Measurements from ENCODE around the gene MTHFSD.

The MTHFSD gene

GRCh38 chr16:86553356-86553755 lies 1.7 kb downstream of the MTHFSD start:
- H3K9me3 ChIP-seq (ENCODE audit: severe bottlenecking) = no peaks in the 10 kb centered on the region
- TF ChIP-seq CTCF (IDR thresholded peaks at IDR 0.05; ENCODE audit: low read depth, low read length) = no peak
- H3K27me3 ChIP-seq (ENCODE audit: insufficient read depth, low read depth, severe bottlenecking) = no peaks in the 10 kb centered on the region
- H3K4me3 ChIP-seq (ENCODE audit: low read depth, low read length) = no peak overlapping the region
- no peak overlapping the region for H3K27ac ChIP-seq
- no peak for DNase-seq
- no peaks in the 10 kb centered on the region for H3K36me3 ChIP-seq

- DNase-seq = no peak
- no peaks in the 10 kb centered on the region for H3K36me3 ChIP-seq
- no peak for TF ChIP-seq CTCF (IDR thresholded peaks at IDR 0.05; ENCODE audit: low read depth, low read length)
- H3K27me3 ChIP-seq (ENCODE audit: insufficient read depth, low read depth, severe bottlenecking) = no peaks in the 10 kb centered on the region
- H3K4me3 ChIP-seq (ENCODE audit: low read depth, low read length) = no peak overlapping the region
- no peak overlapping the region for H3K27ac ChIP-seq
- no peaks in the 10 kb centered on the region for H3K9me3 ChIP-seq (ENCODE audit: severe bottlenecking)
Measured at GRCh38 chr16:86550281-86550680, 4.8 kb downstream of the MTHFSD start.

- H3K36me3 ChIP-seq = no peaks in the 10 kb centered on the region
- no peak overlapping the region for H3K27ac ChIP-seq
- DNase-seq = no peak
- no peak for TF ChIP-seq CTCF (IDR thresholded peaks at IDR 0.05; ENCODE audit: low read depth, low read length)
- no peaks in the 10 kb centered on the region for H3K27me3 ChIP-seq (ENCODE audit: insufficient read depth, low read depth, severe bottlenecking)
- H3K9me3 ChIP-seq (ENCODE audit: severe bottlenecking) = no peaks in the 10 kb centered on the region
- no peak overlapping the region for H3K4me3 ChIP-seq (ENCODE audit: low read depth, low read length)
Measured at GRCh38 chr16:86549893-86550190, 5.2 kb downstream of the MTHFSD start.

GRCh38 chr16:86549076-86549892 lies 5.8 kb downstream of the MTHFSD start:
- TF ChIP-seq CTCF (IDR thresholded peaks at IDR 0.05; ENCODE audit: low read depth, low read length) = no peak

GRCh38 chr16:86547286-86547685 lies 7.7 kb downstream of the MTHFSD start:
- no peak for DNase-seq
- H3K9me3 ChIP-seq (ENCODE audit: severe bottlenecking) = no peaks in the 10 kb centered on the region
- no peaks in the 10 kb centered on the region for H3K27me3 ChIP-seq (ENCODE audit: insufficient read depth, low read depth, severe bottlenecking)
- TF ChIP-seq CTCF (IDR thresholded peaks at IDR 0.05; ENCODE audit: low read depth, low read length) = no peak
- no peaks in the 10 kb centered on the region for H3K36me3 ChIP-seq
- H3K27ac ChIP-seq = no peak overlapping the region
- no peak overlapping the region for H3K4me3 ChIP-seq (ENCODE audit: low read depth, low read length)

More at GRCh38 chr16:86549076-86549892, 5.8 kb downstream of the MTHFSD start:
- DNase-seq = no peak
- H3K36me3 ChIP-seq = no peaks in the 10 kb centered on the region
- H3K27me3 ChIP-seq (ENCODE audit: insufficient read depth, low read depth, severe bottlenecking) = no peaks in the 10 kb centered on the region
- no peaks in the 10 kb centered on the region for H3K9me3 ChIP-seq (ENCODE audit: severe bottlenecking)
- H3K27ac ChIP-seq = no peak overlapping the region
- no peak overlapping the region for H3K4me3 ChIP-seq (ENCODE audit: low read depth, low read length)

- H3K27ac ChIP-seq = no peak overlapping the region
- no peak for DNase-seq
- no peak for TF ChIP-seq CTCF (IDR thresholded peaks at IDR 0.05; ENCODE audit: low read depth, low read length)
- H3K36me3 ChIP-seq = no peaks in the 10 kb centered on the region
- H3K27me3 ChIP-seq (ENCODE audit: insufficient read depth, low read depth, severe bottlenecking) = no peaks in the 10 kb centered on the region
- H3K9me3 ChIP-seq (ENCODE audit: severe bottlenecking) = no peaks in the 10 kb centered on the region
- no peak overlapping the region for H3K4me3 ChIP-seq (ENCODE audit: low read depth, low read length)
Measured at GRCh38 chr16:86546638-86547013, 8.4 kb downstream of the MTHFSD start.

All from WERI-Rb-1 (cell line).